HG03066 (cell line): ENCODE data around the gene SLC30A5.
"Not testable (repeated sequence)": the region's sequence is repeated elsewhere in the genome, so short reads cannot be mapped to it uniquely, and the experiment has no call there.

ENCODE experiments used
- ATAC-seq: cut with Tn5 transposase; IDR thresholded peaks from one replicate; pipeline ENCODE4 v1.9.1; 2021; ENCODE audit warnings: low read depth; ENCODE audit not compliant: unreplicated experiment

SLC30A5 gene

GRCh38 chr5:69093771-69094482, at the start of gene SLC30A5:
SLC30A5 (plus strand) TSS chr5:69094014; CDS start chr5:69094256, 242 bp downstream.
- ATAC-seq, result peak; percentile 99

- ATAC-seq, result not testable (repeated sequence)
These were observed 48.6 kb upstream of the SLC30A5 start for GRCh38 chr5:69045213-69045612.

GRCh38 chr5:69046375-69046957, 47.3 kb upstream of the SLC30A5 start:
- ATAC-seq, result no peak

- ATAC-seq, result no peak
These were observed 45.6 kb upstream of the SLC30A5 start for GRCh38 chr5:69048230-69048629.

- no peak for ATAC-seq
These were observed 44.7 kb upstream of the SLC30A5 start for GRCh38 chr5:69049151-69049550.

GRCh38 chr5:69049796-69050195, 44.0 kb upstream of the SLC30A5 start:
- no peak for ATAC-seq

- ATAC-seq, result no peak
These were observed 43.6 kb upstream of the SLC30A5 start for GRCh38 chr5:69050214-69050613.

GRCh38 chr5:69052181-69052580, 41.6 kb upstream of the SLC30A5 start:
- ATAC-seq, result no peak

- no peak for ATAC-seq
These were observed 18.9 kb upstream of the SLC30A5 start for GRCh38 chr5:69074664-69075521.

- ATAC-seq, result no peak
These were observed 18.2 kb upstream of the SLC30A5 start for GRCh38 chr5:69075522-69076179.

GRCh38 chr5:69078921-69079540, 14.8 kb upstream of the SLC30A5 start:
- no peak for ATAC-seq

- no peak for ATAC-seq
These were observed 14.3 kb upstream of the SLC30A5 start for GRCh38 chr5:69079556-69079955.

GRCh38 chr5:69083412-69083811, 10.4 kb upstream of the SLC30A5 start:
- no peak for ATAC-seq

- ATAC-seq, result no peak
These were observed 9.6 kb upstream of the SLC30A5 start for GRCh38 chr5:69084195-69084594.

- ATAC-seq, result no peak
These were observed 8.9 kb upstream of the SLC30A5 start for GRCh38 chr5:69084903-69085302.

GRCh38 chr5:69086206-69086605, 7.6 kb upstream of the SLC30A5 start:
- ATAC-seq, result no peak

GRCh38 chr5:69088006-69088405, 5.8 kb upstream of the SLC30A5 start:
- not testable (repeated sequence) for ATAC-seq

- no peak for ATAC-seq
These were observed 3.7 kb upstream of the SLC30A5 start for GRCh38 chr5:69090158-69090557.

GRCh38 chr5:69091771-69092170, 2.0 kb upstream of the SLC30A5 start:
- no peak for ATAC-seq

GRCh38 chr5:69092969-69093368, 845 bp upstream of the SLC30A5 start:
- no peak for ATAC-seq
